Activated T-cell treated with anti-CD3 and anti-CD28 coated beads, Interleukin-2, amount 50 U/mL, for 4 hours (primary cell): Measurements from ENCODE around the gene IMP3. TPM values are rescaled to one million over a fixed set of nuclear protein-coding genes. Genes with fewer than 3 reads are reported as not detected.
A peak's percentile ranks its signal among the peaks of the same experiment; 100 is the strongest.

Experiments used
- ATAC-seq, 2 donors: fragments of 200-7000 bp; cut with Tn5 transposase; one replicate each; pipeline ENCODE4 v1.10.0; 2021
- DNase-seq: peaks from one replicate; pipeline ENCODE4 v3.0.0-alpha.2; 2020
- H3K27me3 Mint-ChIP-seq: one replicate; pipeline ENCODE4 v1.8.0; 2021; ENCODE audit warnings: low read depth, mixed read lengths
- H3K36me3 Mint-ChIP-seq: one replicate; pipeline ENCODE4 v1.8.0; 2022; ENCODE audit warnings: mixed read lengths; ENCODE audit not compliant: insufficient read depth
- H3K4me1 Mint-ChIP-seq: one replicate; pipeline ENCODE4 v1.8.0; 2021; ENCODE audit warnings: low read depth, mixed read lengths
- H3K4me3 Mint-ChIP-seq: one replicate; pipeline ENCODE4 v1.8.0; 2021; ENCODE audit warnings: mild to moderate bottlenecking, moderate library complexity, mixed read lengths
- H3K9me3 Mint-ChIP-seq: one replicate; pipeline ENCODE4 v1.8.0; 2021; ENCODE audit warnings: mixed read lengths
- total RNA-seq, 3 donors: library from RNA; stranded (reverse); gene quantifications; one replicate each; pipeline ENCODE4 v1.2.1, GENCODE V29; 2021

IMP3 gene
- total RNA-seq, 3 donors from 2014 or later = 133 to 156 (median 142) TPM

- no peaks in the 10 kb centered on the region for H3K36me3 Mint-ChIP-seq
- peaks cover 32% of the 10 kb centered on the region for H3K4me1 Mint-ChIP-seq
- H3K27me3 Mint-ChIP-seq = peaks cover 4% of the 10 kb centered on the region
- DNase-seq = no peak
- peak overlapping the region; percentile 81 for H3K4me3 Mint-ChIP-seq
- no peak for ATAC-seq
- H3K9me3 Mint-ChIP-seq = no peaks in the 10 kb centered on the region
Measured at GRCh38 chr15:75649045-75649761, 9.2 kb upstream of the IMP3 start.

- Mint-ChIP-seq H3K9me3 (no peaks in the 10 kb centered on the region), H3K4me3 (peak overlapping the region; percentile 81), H3K4me1 (peaks cover 35% of the 10 kb centered on the region), H3K36me3 (no peaks in the 10 kb centered on the region), H3K27me3 (peaks cover 4% of the 10 kb centered on the region)
- DNase-seq (no peak), ATAC-seq (peak in 1 of 2 donors; percentile 15)
Measured at GRCh38 chr15:75648156-75649000, 8.4 kb upstream of the IMP3 start.

GRCh38 chr15:75647370-75648155 lies 7.5 kb upstream of the IMP3 start, which contains the start of gene SNX33:
TSS of gene SNX33 (plus strand) at chr15:75647912. CDS start at chr15:75649103, 1,191 bp downstream.
- H3K4me1 Mint-ChIP-seq = peaks cover 35% of the 10 kb centered on the region
- H3K9me3 Mint-ChIP-seq = no peaks in the 10 kb centered on the region
- H3K4me3 Mint-ChIP-seq = peak within 1 kb of the TSS; percentile 86
- peak; percentile 76 for ATAC-seq
- peak; percentile 55 for DNase-seq
- H3K36me3 Mint-ChIP-seq = no peaks in the 10 kb centered on the region
- H3K27me3 Mint-ChIP-seq = peaks cover 4% of the 10 kb centered on the region

GRCh38 chr15:75646944-75647364 lies 6.9 kb upstream of the IMP3 start:
- DNase-seq = no peak
- Mint-ChIP-seq H3K27me3 (peaks cover 4% of the 10 kb centered on the region), H3K4me3 (peak overlapping the region; percentile 86), H3K4me1 (peaks cover 36% of the 10 kb centered on the region), H3K36me3 (no peaks in the 10 kb centered on the region), H3K9me3 (no peaks in the 10 kb centered on the region)
- ATAC-seq = peak; percentile 12 to 19

GRCh38 chr15:75646112-75646943 lies 6.3 kb upstream of the IMP3 start:
- peak overlapping the region; percentile 86 for H3K4me3 Mint-ChIP-seq
- H3K27me3 Mint-ChIP-seq = peaks cover 4% of the 10 kb centered on the region
- ATAC-seq (no peak), DNase-seq (no peak)
- H3K9me3 Mint-ChIP-seq = no peaks in the 10 kb centered on the region
- no peaks in the 10 kb centered on the region for H3K36me3 Mint-ChIP-seq
- H3K4me1 Mint-ChIP-seq = peaks cover 30% of the 10 kb centered on the region

- H3K4me1 Mint-ChIP-seq = peaks cover 23% of the 10 kb centered on the region
- peaks cover 4% of the 10 kb centered on the region for H3K27me3 Mint-ChIP-seq
- no peaks in the 10 kb centered on the region for H3K36me3 Mint-ChIP-seq
- no peak for DNase-seq
- ATAC-seq = no peak
- H3K9me3 Mint-ChIP-seq = no peaks in the 10 kb centered on the region
- H3K4me3 Mint-ChIP-seq = no peak overlapping the region
Measured at GRCh38 chr15:75644376-75644775, 4.4 kb upstream of the IMP3 start.

- no peak for ATAC-seq
- H3K9me3 Mint-ChIP-seq = no peaks in the 10 kb centered on the region
- peaks cover under 1% of the 10 kb centered on the region for H3K27me3 Mint-ChIP-seq
- H3K36me3 Mint-ChIP-seq = peaks cover 9% of the 10 kb centered on the region
- H3K4me3 Mint-ChIP-seq = no peak overlapping the region
- no peak for DNase-seq
- peaks cover 30% of the 10 kb centered on the region for H3K4me1 Mint-ChIP-seq
Measured at GRCh38 chr15:75641603-75642002, 1.6 kb upstream of the IMP3 start.

GRCh38 chr15:75641179-75641503 lies 1.1 kb upstream of the IMP3 start:
- Mint-ChIP-seq H3K9me3 (no peaks in the 10 kb centered on the region), H3K36me3 (peaks cover 9% of the 10 kb centered on the region), H3K4me3 (peak overlapping the region; percentile 96), H3K4me1 (peaks cover 29% of the 10 kb centered on the region), H3K27me3 (no peaks in the 10 kb centered on the region)
- no peak for ATAC-seq
- no peak for DNase-seq

- Mint-ChIP-seq H3K36me3 (peaks cover 9% of the 10 kb centered on the region), H3K9me3 (no peaks in the 10 kb centered on the region), H3K4me1 (peaks cover 32% of the 10 kb centered on the region), H3K27me3 (no peaks in the 10 kb centered on the region), H3K4me3 (peak overlapping the region; percentile 96)
- DNase-seq (peak; percentile 37), ATAC-seq (peak; percentile 44)
Measured at GRCh38 chr15:75640483-75641178, 607 bp upstream of the IMP3 start.

- Mint-ChIP-seq H3K27me3 (no peaks in the 10 kb centered on the region), H3K36me3 (peaks cover 9% of the 10 kb centered on the region), H3K4me1 (peaks cover 32% of the 10 kb centered on the region), H3K9me3 (no peaks in the 10 kb centered on the region), H3K4me3 (peak overlapping the region; percentile 96)
- ATAC-seq (no peak), DNase-seq (no peak)
Measured at GRCh38 chr15:75639191-75639708, 774 bp downstream of the IMP3 start.

- Mint-ChIP-seq H3K4me3 (peak overlapping the region; percentile 96), H3K4me1 (peaks cover 30% of the 10 kb centered on the region), H3K27me3 (no peaks in the 10 kb centered on the region), H3K9me3 (no peaks in the 10 kb centered on the region), H3K36me3 (peaks cover 9% of the 10 kb centered on the region)
- ATAC-seq (no peak), DNase-seq (no peak)
Measured at GRCh38 chr15:75637245-75638009, 2.6 kb downstream of the IMP3 start.

- peaks cover 9% of the 10 kb centered on the region for H3K36me3 Mint-ChIP-seq
- DNase-seq (no peak), ATAC-seq (no peak)
- H3K4me1 Mint-ChIP-seq = peaks cover 25% of the 10 kb centered on the region
- no peaks in the 10 kb centered on the region for H3K27me3 Mint-ChIP-seq
- H3K4me3 Mint-ChIP-seq = no peak overlapping the region
- H3K9me3 Mint-ChIP-seq = no peaks in the 10 kb centered on the region
Measured at GRCh38 chr15:75636026-75636425, 4.0 kb downstream of the IMP3 start.
